ENCODE results near the gene CSTB.

DNA sequence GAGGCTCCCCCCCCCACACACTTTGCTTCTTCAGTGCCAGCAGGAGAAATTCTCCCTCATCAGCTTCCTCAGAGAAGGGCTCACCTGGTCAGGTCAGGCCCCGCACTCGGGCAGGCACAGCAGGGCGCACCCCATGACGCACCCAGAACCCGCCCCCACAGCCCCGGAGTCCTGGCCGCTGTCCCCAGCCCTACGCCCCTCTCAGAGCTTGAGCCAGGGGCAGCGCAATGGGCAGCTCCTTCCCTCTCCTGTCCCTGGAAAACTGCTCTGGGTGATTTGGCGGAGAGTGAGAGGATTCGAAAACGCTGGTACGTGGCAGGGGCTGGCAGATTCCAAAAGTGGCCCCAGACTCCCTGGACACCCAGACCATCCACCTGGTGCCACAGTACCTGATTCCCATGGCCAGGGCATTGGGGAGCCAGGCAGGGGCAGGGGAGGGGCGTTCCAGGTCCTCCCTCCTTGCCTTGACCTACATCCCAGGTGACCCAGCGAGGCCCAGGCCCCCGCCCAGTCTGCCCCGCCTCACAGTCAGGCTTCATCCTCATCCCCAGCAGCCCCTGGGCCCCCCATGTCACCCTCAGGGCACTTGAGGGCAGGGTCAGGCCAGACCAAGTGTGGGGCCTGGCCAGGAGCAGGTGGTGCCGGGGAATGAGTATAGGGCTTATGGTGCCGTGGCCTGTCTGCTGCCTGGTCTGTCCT, 37.0 kb upstream of the CSTB start:
- TF ChIP-seq, protein P1, sequence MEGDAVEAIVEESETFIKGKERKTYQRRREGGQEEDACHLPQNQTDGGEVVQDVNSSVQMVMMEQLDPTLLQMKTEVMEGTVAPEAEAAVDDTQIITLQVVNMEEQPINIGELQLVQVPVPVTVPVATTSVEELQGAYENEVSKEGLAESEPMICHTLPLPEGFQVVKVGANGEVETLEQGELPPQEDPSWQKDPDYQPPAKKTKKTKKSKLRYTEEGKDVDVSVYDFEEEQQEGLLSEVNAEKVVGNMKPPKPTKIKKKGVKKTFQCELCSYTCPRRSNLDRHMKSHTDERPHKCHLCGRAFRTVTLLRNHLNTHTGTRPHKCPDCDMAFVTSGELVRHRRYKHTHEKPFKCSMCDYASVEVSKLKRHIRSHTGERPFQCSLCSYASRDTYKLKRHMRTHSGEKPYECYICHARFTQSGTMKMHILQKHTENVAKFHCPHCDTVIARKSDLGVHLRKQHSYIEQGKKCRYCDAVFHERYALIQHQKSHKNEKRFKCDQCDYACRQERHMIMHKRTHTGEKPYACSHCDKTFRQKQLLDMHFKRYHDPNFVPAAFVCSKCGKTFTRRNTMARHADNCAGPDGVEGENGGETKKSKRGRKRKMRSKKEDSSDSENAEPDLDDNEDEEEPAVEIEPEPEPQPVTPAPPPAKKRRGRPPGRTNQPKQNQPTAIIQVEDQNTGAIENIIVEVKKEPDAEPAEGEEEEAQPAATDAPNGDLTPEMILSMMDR (IDR thresholded peaks at IDR 0.05; ENCODE audit: insufficient read depth, low read depth, low read length) = no peak
- no peak for TF ChIP-seq EZH2 (IDR thresholded peaks at IDR 0.05; ENCODE audit: insufficient read depth, low read length)
